ENCODE data around the gene AFF3.

The AFF3 gene

DNA sequence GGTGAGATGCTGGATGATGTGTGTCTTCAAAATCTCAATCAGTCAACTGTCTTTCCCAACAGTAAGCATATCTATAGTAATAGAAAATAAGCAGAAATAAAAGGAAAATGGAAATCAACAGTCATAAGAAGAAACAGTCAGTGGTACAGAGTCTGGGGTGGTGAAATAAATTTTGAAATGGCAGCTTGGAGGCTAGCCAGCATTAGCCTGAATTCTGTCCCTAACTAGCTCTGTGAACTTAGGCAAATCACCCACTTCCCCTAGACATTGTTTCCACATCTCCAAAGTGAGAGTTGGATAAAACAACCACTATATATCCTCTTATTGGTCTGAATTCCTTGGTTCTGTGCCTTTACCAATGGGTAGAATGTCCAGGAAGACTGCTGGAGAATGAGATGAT, 462.9 kb downstream of the AFF3 start:
- in situ Hi-C loops (cut with MboI; ENCODE audit: low sequenced_read_pairs, unreplicated experiment), result no loop called here
- DNase-seq (ENCODE audit: low spot score), result no peak
- no peak for TF ChIP-seq CTCF (IDR thresholded peaks at IDR 0.05; ENCODE audit: borderline replicate concordance, control extremely low read depth, extremely low read depth, insufficient read depth, missing control alignments)

DNA sequence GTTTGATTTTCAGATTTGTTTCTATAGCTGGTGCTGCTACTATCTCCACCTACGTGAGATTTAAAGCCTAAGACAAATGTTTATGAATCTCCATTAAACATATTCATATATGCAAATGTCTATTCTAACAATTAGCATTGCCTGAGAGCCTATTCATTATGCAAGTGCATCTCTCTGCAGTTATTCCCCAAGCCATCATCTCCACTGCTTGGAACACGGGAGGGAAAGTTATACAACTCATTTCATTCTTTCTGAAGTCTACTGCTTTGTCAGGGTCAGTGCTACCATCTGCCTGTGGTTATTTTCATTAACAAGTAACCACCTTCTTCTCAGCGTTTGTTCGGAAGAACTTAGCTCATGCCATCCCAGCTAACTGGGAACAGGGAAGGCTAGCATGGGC, 463.8 kb downstream of the AFF3 start:
- no peak for TF ChIP-seq CTCF (IDR thresholded peaks at IDR 0.05; ENCODE audit: borderline replicate concordance, control extremely low read depth, extremely low read depth, insufficient read depth, missing control alignments)
- DNase-seq (ENCODE audit: low spot score), result no peak
- in situ Hi-C loops (cut with MboI; ENCODE audit: low sequenced_read_pairs, unreplicated experiment), result no loop called here

DNA sequence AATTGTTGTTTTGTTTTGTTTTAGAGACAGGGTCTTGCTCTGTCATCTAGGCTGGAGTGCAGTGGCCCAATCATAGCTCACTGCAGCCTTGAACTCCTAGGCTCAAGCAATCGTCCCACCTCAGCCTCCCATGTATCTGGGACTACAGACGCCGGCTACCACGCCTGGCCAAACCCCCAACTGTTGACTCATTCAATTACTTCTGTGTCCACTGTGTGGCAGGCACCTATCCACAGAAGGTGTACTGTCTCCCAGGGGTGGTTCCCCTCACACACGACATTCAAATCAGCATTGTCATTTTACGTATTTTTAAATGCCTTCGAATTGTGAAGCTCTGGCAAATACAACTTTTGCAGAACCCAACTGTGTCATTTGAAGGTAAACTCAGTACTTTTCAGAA, 464.6 kb downstream of the AFF3 start:
- TF ChIP-seq CTCF (IDR thresholded peaks at IDR 0.05; ENCODE audit: borderline replicate concordance, control extremely low read depth, extremely low read depth, insufficient read depth, missing control alignments), result no peak
- no peak for DNase-seq (ENCODE audit: low spot score)

DNA sequence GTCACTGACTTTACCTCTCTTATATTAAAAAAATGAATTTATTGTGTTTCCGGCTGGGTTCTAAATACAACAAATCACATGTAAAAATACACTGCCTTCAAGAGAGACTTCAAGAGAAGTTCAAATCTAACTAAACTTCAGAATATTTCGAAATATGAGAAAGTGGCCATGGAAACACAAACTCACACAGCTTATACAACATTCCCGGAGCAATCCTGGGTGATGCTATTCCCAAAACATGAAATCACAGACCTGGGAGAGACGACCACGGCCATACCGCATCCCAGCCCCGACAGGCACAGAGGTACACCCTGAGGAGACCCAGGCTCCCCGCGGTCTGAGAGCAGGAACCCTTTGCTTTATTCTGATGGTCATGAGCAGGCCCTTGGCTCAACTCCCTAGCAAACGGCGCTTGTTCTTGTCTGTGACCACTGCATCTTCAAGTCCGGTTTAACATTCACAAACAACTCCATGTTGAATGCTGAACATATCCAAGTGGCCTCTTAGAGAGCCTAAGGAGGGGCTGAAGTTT, 467.2 kb downstream of the AFF3 start:
- DNase-seq (ENCODE audit: low spot score), result no peak
- no peak for TF ChIP-seq CTCF (IDR thresholded peaks at IDR 0.05; ENCODE audit: borderline replicate concordance, control extremely low read depth, extremely low read depth, insufficient read depth, missing control alignments)
- in situ Hi-C loops (cut with MboI; ENCODE audit: low sequenced_read_pairs, unreplicated experiment), result no loop called here

More for the DNA sequence above, 464.6 kb downstream of the AFF3 start:
- in situ Hi-C loops (cut with MboI; ENCODE audit: low sequenced_read_pairs, unreplicated experiment), result no loop called here

- in situ Hi-C loops (cut with MboI; ENCODE audit: low sequenced_read_pairs, unreplicated experiment), result no loop called here
- no peak for TF ChIP-seq CTCF (IDR thresholded peaks at IDR 0.05; ENCODE audit: borderline replicate concordance, control extremely low read depth, extremely low read depth, insufficient read depth, missing control alignments)
- no peak for DNase-seq (ENCODE audit: low spot score)
Measured at GRCh38 chr2:99674090-99674489, 468.3 kb downstream of the AFF3 start.

DNA sequence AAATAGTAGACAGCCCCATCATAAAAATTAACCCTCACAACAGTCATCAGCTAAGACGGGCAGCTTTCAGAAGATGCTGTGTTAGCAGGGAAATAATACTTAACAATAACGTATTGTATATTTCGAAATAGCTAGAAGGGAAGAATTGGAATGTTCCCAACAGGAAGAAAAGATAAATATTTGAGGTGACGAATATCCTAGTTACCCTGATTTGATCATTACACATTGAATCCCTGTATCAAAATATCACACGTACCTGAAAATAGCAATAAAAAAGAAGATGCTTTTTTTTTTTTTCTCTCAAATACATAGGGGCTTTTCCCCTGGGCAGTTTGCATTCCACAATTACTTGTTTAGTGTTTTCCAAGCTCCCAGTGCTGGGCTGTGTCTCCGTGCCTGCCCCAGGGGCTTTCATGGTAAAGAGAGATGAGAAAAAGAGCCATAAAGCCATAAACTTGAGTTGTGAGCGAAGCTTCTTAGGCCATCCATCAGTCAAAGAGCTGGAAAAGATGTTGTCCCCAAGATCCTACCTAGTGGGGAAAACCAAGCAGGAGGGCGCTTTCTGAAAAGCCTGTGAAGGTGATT, 469.5 kb downstream of the AFF3 start:
- no peak for TF ChIP-seq CTCF (IDR thresholded peaks at IDR 0.05; ENCODE audit: borderline replicate concordance, control extremely low read depth, extremely low read depth, insufficient read depth, missing control alignments)
- in situ Hi-C loops (cut with MboI; ENCODE audit: low sequenced_read_pairs, unreplicated experiment), result no loop called here
- no peak for DNase-seq (ENCODE audit: low spot score)

All from GM13976 (cell line).